Activated CD8-positive, alpha-beta T cell treated with anti-CD3 and anti-CD28 coated beads, Interleukin-2, amount 10 ng/mL, durations not matched to agents 7 days and 5 days (primary cell): Measurements from ENCODE around the gene GUCY2C. TPM values are rescaled to one million over a fixed set of nuclear protein-coding genes. Genes with fewer than 3 reads are reported as not detected.

ENCODE experiments used
- ATAC-seq: fragments of 150-1000 bp; cut with Tn5 transposase; one replicate; pipeline ENCODE4 v1.10.0; 2021; ENCODE audit warnings: moderate library complexity
- CTCF ChIA-PET: fragments of 350-600 bp; sonication (Branson Sonifier 250); formaldehyde crosslinking; loops from one replicate; lab custom pipeline; 2021; ENCODE audit warnings: antibody characterized with exemption; lab: Charles Lee
- POLR2A ChIA-PET: fragments of 350-600 bp; sonication (Branson Sonifier 250); formaldehyde crosslinking; loops from one replicate; lab custom pipeline; 2021; ENCODE audit warnings: antibody characterized with exemption; lab: Charles Lee
- DNase-seq: peaks from one replicate; pipeline ENCODE4 v3.0.0-alpha.2; 2020
- H3K27ac Mint-ChIP-seq: one replicate; pipeline ENCODE4 v1.8.0; 2021; ENCODE audit warnings: mild to moderate bottlenecking, mixed read lengths
- H3K27me3 Mint-ChIP-seq: one replicate; pipeline ENCODE4 v1.8.0; 2021; ENCODE audit warnings: low read depth, mixed read lengths
- H3K36me3 Mint-ChIP-seq: one replicate; pipeline ENCODE4 v1.8.0; 2021; ENCODE audit warnings: low read depth, mixed read lengths
- H3K4me1 Mint-ChIP-seq: one replicate; pipeline ENCODE4 v1.8.0; 2021; ENCODE audit warnings: low read depth, mixed read lengths
- H3K4me3 Mint-ChIP-seq: one replicate; pipeline ENCODE4 v1.8.0; 2021; ENCODE audit warnings: mild to moderate bottlenecking, mixed read lengths
- H3K9me3 Mint-ChIP-seq: one replicate; pipeline ENCODE4 v1.8.0; 2022; ENCODE audit warnings: mixed read lengths; ENCODE audit not compliant: insufficient read depth
- total RNA-seq, 2 experiments: library from RNA; stranded (reverse); gene quantifications; one replicate each; pipeline ENCODE4 v1.2.3, GENCODE V29; 2021

The GUCY2C gene
- total RNA-seq, 2 experiments from 2014 or later = not detected

DNA sequence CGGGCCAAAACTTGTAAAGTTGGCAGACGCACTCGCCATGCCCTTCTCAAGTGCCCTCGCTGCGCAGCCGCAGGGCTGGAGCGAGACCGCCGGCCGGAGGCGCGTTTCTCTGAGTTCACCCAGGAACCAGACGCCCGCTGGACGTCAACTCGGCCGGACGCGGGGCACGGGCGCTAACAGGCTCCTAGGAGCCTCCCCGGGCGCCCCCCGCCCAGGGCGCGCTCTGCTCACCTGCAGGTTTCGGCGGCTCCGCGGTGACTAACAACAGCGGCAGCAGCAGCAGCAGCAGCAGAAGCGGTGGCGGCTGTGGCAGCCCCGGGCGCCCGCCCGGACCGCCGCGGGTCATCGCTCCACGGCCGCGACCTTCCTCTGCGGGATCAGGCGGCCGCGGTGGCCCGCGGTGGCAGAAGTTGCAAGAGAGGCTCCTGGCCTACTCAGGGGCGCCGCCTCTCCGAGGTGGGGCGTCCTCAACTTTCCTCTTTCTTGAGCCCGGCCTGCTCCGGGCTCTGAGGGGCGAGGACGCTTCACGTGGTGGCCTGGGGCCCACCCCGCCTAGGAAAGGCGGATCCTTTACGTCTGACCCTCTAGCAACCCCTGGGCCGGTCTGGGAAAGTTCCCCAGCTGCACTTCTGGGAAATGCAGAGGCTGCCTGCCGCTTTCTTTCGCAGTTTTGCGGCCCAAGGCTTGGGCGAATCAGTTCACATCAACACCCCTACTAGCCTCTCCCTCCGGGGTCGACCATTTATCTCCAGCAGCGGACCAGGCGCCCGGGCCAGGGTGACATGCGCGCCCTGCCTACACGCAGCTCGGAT lies 128.8 kb downstream of the GUCY2C start, which contains the start of gene PLBD1:
TSS of gene PLBD1 (minus strand) at position 533 of the 812 bp plus-strand sequence. CDS start at position 346, 187 bp downstream.
- H3K36me3 Mint-ChIP-seq = no peaks in the 10 kb centered on the region
- no peaks in the 10 kb centered on the region for H3K9me3 Mint-ChIP-seq
- ChIA-PET POLR2A (no interaction called here), CTCF (no interaction called here)
- H3K27ac Mint-ChIP-seq = no peak within 1 kb of the TSS
- DNase-seq (peak; percentile 23), ATAC-seq (peak; percentile 53)
- H3K4me1 Mint-ChIP-seq = peaks cover 2% of the 10 kb centered on the region
- peak within 1 kb of the TSS; percentile 8 for H3K4me3 Mint-ChIP-seq
- peaks cover 38% of the 10 kb centered on the region for H3K27me3 Mint-ChIP-seq

DNA sequence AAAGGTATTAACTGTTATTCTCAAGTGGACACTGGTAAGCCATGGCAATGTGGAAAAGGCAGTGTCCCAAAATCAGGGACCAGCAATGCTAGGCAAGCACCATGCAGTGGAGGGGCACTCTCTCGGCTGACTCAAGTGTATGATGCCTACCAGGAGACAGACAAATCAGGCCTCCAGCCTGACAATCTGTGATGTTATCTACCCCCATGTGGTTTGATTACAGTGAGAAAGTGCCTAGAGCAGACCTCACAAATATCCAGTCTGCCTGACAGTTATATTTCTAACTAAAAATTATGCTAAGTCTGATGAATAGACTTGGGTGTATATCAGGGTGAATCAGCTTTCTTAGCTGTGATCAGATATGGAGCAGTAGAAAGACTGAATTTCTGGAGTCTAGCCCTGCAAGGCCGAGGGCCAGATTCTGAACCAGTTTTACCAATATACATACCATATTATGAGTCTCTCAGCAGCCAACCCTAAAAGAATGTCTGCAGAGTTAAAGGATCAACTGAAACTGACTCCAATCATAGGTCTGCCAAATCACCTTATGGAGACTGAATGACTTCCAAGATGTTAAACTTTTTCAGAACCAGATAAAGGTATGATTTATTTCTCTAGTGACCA lies 132.0 kb downstream of the GUCY2C start:
- no peaks in the 10 kb centered on the region for H3K9me3 Mint-ChIP-seq
- H3K4me1 Mint-ChIP-seq = peaks cover 7% of the 10 kb centered on the region
- ChIA-PET CTCF (no interaction called here), POLR2A (no interaction called here)
- H3K27ac Mint-ChIP-seq = no peak overlapping the region
- ATAC-seq (no peak), DNase-seq (no peak)
- H3K36me3 Mint-ChIP-seq = no peaks in the 10 kb centered on the region
- peaks cover 24% of the 10 kb centered on the region for H3K27me3 Mint-ChIP-seq
- no peak overlapping the region for H3K4me3 Mint-ChIP-seq

DNA sequence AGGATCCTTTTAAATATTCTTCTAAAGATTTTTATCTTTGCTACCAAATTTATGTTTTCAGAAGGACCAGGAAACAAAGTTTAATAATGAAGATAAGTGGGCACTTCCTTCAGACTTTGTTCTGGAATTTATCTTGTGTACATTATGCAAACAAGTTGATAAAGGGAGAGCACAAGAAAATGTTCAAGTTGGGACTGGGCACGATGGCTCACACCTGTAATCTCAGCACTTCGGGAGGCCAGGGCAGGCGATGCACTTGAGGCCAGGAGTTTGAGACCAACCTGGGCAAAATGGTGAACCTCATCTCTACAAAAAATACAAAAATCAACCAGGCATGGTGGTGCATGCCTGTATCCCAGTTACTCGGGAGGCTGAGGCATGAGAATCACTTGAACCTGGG lies 133.4 kb downstream of the GUCY2C start:
- no peaks in the 10 kb centered on the region for H3K36me3 Mint-ChIP-seq
- ATAC-seq (no peak), DNase-seq (no peak)
- peaks cover 7% of the 10 kb centered on the region for H3K4me1 Mint-ChIP-seq
- H3K27me3 Mint-ChIP-seq = peaks cover 17% of the 10 kb centered on the region
- H3K27ac Mint-ChIP-seq = no peak overlapping the region
- no peak overlapping the region for H3K4me3 Mint-ChIP-seq
- POLR2A ChIA-PET = no interaction called here
- no peaks in the 10 kb centered on the region for H3K9me3 Mint-ChIP-seq
- CTCF ChIA-PET = no interaction called here

Other genes with a start within 250 kb of the GUCY2C start
- gene PLBD1, start 128.7 kb downstream of the GUCY2C start, total RNA-seq = not detected
- 10 to 100 TPM; 98.2 to 98.6 TPM for gene WBP11, start 106.9 kb upstream of the GUCY2C start, total RNA-seq
- gene C12orf60, start 107.1 kb upstream of the GUCY2C start, total RNA-seq = 1 to 10 TPM; 1.4 to 1.5 TPM
- gene SMCO3, start 117.6 kb upstream of the GUCY2C start, total RNA-seq = not detected
- gene ART4, start 146.9 kb upstream of the GUCY2C start, total RNA-seq = not detected
- under 1 TPM; 0.21 to 0.34 TPM for gene MGP, start 189.3 kb upstream of the GUCY2C start, total RNA-seq
- gene ERP27, start 241.9 kb upstream of the GUCY2C start, total RNA-seq = 1 to 10 TPM; 7.9 to 8.7 TPM